GM23338 (cell line): ENCODE data around the gene NKAIN2. TPM values are rescaled to one million over a fixed set of nuclear protein-coding genes. Genes with fewer than 3 reads are reported as not detected.

Source experiments
- ATAC-seq: fragments of 200-7000 bp; cut with Tn5 transposase; 3 replicates; pipeline ENCODE4 v1.9.1; 2020
- DNase-seq: peaks from one replicate; pipeline ENCODE4 v3.0.0-alpha.2; 2015; ENCODE audit warnings: low spot score
- H2AFZ ChIP-seq: fragments of 200-600 bp; sonication (generic); 2 replicates; pipeline ENCODE4 v1.8.0; 2016; ENCODE audit warnings: antibody characterized with exemption, mild to moderate bottlenecking, moderate library complexity
- H3F3A ChIP-seq: fragments of 200-600 bp; sonication (generic); replicated peaks from 2 replicates; pipeline ENCODE4 v1.8.0; 2017; ENCODE audit warnings: antibody characterized with exemption, mixed run types, low read depth
- H3K27ac ChIP-seq: fragments of 200-600 bp; sonication (generic); 2 replicates; pipeline ENCODE4 v1.6.1; 2016; ENCODE audit warnings: low read depth
- H3K27me3 ChIP-seq: fragments of 200-600 bp; sonication (generic); 2 replicates; pipeline ENCODE4 v1.8.0; 2016; ENCODE audit warnings: mild to moderate bottlenecking, mixed run types, moderate library complexity; ENCODE audit not compliant: insufficient read depth
- H3K36me3 ChIP-seq: fragments of 200-600 bp; sonication (generic); 2 replicates; pipeline ENCODE4 v1.8.0; 2016; ENCODE audit warnings: mild to moderate bottlenecking; ENCODE audit not compliant: insufficient read depth
- H3K4me1 ChIP-seq: fragments of 200-600 bp; sonication (generic); 2 replicates; pipeline ENCODE4 v1.8.0; 2016; ENCODE audit warnings: mild to moderate bottlenecking, moderate library complexity; ENCODE audit not compliant: insufficient read depth
- H3K4me2 ChIP-seq: fragments of 200-600 bp; sonication (generic); 2 replicates; pipeline ENCODE4 v1.7.1; 2017; ENCODE audit warnings: mixed run types
- H3K4me3 ChIP-seq: fragments of 200-600 bp; sonication (generic); 2 replicates; pipeline ENCODE4 v1.6.1; 2016; ENCODE audit warnings: mixed run types
- H3K79me2 ChIP-seq: fragments of 200-600 bp; sonication (generic); replicated peaks from 2 replicates; pipeline ENCODE4 v1.8.0; 2017; ENCODE audit warnings: mild to moderate bottlenecking; ENCODE audit not compliant: insufficient read depth
- H3K9me2 ChIP-seq: fragments of 200-600 bp; sonication (generic); 2 replicates; pipeline ENCODE4 v1.8.0; 2017; ENCODE audit not compliant: insufficient read depth
- H4K20me1 ChIP-seq: fragments of 200-600 bp; sonication (generic); replicated peaks from 2 replicates; pipeline ENCODE4 v1.8.0; 2017; ENCODE audit warnings: mild to moderate bottlenecking; ENCODE audit not compliant: insufficient read depth
- H3K27ac Mint-ChIP-seq: 2 replicates; pipeline ENCODE4 v1.8.0; 2020; ENCODE audit warnings: inconsistent platforms, mild to moderate bottlenecking, moderate library complexity, mixed read lengths
- H3K27me3 Mint-ChIP-seq: 3 replicates; pipeline ENCODE4 v1.8.0; 2022; ENCODE audit warnings: low read depth, mild to moderate bottlenecking, moderate library complexity, mixed read lengths, inconsistent platforms; ENCODE audit not compliant: insufficient read depth, poor library complexity
- H3K36me3 Mint-ChIP-seq: 3 replicates; pipeline ENCODE4 v1.8.0; 2021; ENCODE audit warnings: low read depth, mild to moderate bottlenecking, inconsistent platforms, moderate library complexity, mixed read lengths
- H3K4me1 Mint-ChIP-seq: 3 replicates; pipeline ENCODE4 v1.8.0; 2020; ENCODE audit warnings: mild to moderate bottlenecking, inconsistent platforms, mixed read lengths
- H3K4me3 Mint-ChIP-seq: 3 replicates; pipeline ENCODE4 v1.8.0; 2021; ENCODE audit warnings: moderate library complexity, mild to moderate bottlenecking, inconsistent platforms, mixed read lengths
- H3K9me3 Mint-ChIP-seq: 3 replicates; pipeline ENCODE4 v1.8.0; 2020; ENCODE audit warnings: moderate library complexity, mild to moderate bottlenecking, inconsistent platforms, mixed read lengths
- CREB1 ChIP-seq: fragments of 250-450 bp; sonication (Bioruptor Pico); IDR thresholded peaks from 2 replicates; pipeline ENCODE4 v1.5.0; 2020; ENCODE audit warnings: low read depth, mild to moderate bottlenecking, moderate library complexity
- EZH2 ChIP-seq: fragments of 200-600 bp; sonication (generic); IDR thresholded peaks from one replicate; pipeline ENCODE4 v1.8.0; 2017; ENCODE audit warnings: antibody characterized with exemption, mild to moderate bottlenecking, low read depth; ENCODE audit not compliant: unreplicated experiment
- EZH2phosphoT487 ChIP-seq: fragments of 200-600 bp; sonication (generic); IDR thresholded peaks from one replicate; pipeline ENCODE4 v1.8.1; 2018; ENCODE audit warnings: antibody characterized with exemption; ENCODE audit not compliant: unreplicated experiment
- JUNB ChIP-seq: IDR thresholded peaks from one replicate; pipeline ENCODE4 v1.6.1; 2016; ENCODE audit warnings: antibody characterized with exemption; ENCODE audit not compliant: unreplicated experiment
- NANOG ChIP-seq: IDR thresholded peaks from 2 replicates; pipeline ENCODE4 v1.6.1; 2016; ENCODE audit warnings: antibody characterized with exemption, borderline replicate concordance
- POLR2AphosphoS5 ChIP-seq: IDR thresholded peaks from 2 replicates; pipeline ENCODE4 v1.6.1; 2016; ENCODE audit warnings: antibody characterized with exemption, low read depth
- STAT1 ChIP-seq: IDR thresholded peaks from one replicate; pipeline ENCODE4 v1.6.1; 2016; ENCODE audit warnings: antibody characterized with exemption; ENCODE audit not compliant: unreplicated experiment
- ZNF114 ChIP-seq: fragments of 250-450 bp; sonication (Bioruptor Pico); IDR thresholded peaks from 2 replicates; pipeline ENCODE4 v1.5.0; 2020; ENCODE audit warnings: mild to moderate bottlenecking, moderate library complexity
- ZNF331 ChIP-seq: fragments of 250-450 bp; sonication (Bioruptor Pico); IDR thresholded peaks from 2 replicates; pipeline ENCODE4 v1.5.0; 2020; ENCODE audit warnings: low read depth, mild to moderate bottlenecking, moderate library complexity
- polyA plus RNA-seq: library from polyadenylated mRNA; unstranded; fragments of >200 nt; fragmentation: Nextera tagmentation; extraction: Ambion mirVana; gene quantifications from 2 replicates; pipeline ENCODE4 v1.2.1, GENCODE V29; 2016
- total RNA-seq: library from RNA; depleted of rRNA; stranded (reverse); fragments of >200 nt; shearing (Covaris generic); gene quantifications from 2 replicates; pipeline ENCODE4 v1.2.3, GENCODE V29; 2014
- TF ChIP-seq, protein P1 (sequence below), 2 experiments: fragments of 200-600 bp in 1 of 2; sonication (generic) in 1 of 2; conservative IDR thresholded peaks; 2 replicates each; pipeline versions ENCODE4 v1.5.1 to v1.6.1; 2016 to 2017; ENCODE audit warnings: antibody characterized with exemption in 2 of 2, low read depth in 2 of 2, mild to moderate bottlenecking in 2 of 2, moderate library complexity in 1 of 2
- TF ChIP-seq, protein P2 (sequence below): fragments of 250-450 bp; sonication (Bioruptor Pico); IDR thresholded peaks from 2 replicates; pipeline ENCODE4 v1.5.0; 2020; ENCODE audit warnings: mild to moderate bottlenecking, moderate library complexity
- TF ChIP-seq, protein P3 (sequence below): IDR thresholded peaks from 2 replicates; pipeline ENCODE4 v1.6.1; 2016; ENCODE audit warnings: antibody characterized with exemption
- TF ChIP-seq, protein P4 (sequence below): IDR thresholded peaks from one replicate; pipeline ENCODE4 v1.6.1; 2018; ENCODE audit warnings: antibody characterized with exemption; ENCODE audit not compliant: unreplicated experiment

The NKAIN2 gene
- total and polyA plus RNA-seq, 2 experiments from 2014 or later, result 0.39 to 1.1 TPM

DNA sequence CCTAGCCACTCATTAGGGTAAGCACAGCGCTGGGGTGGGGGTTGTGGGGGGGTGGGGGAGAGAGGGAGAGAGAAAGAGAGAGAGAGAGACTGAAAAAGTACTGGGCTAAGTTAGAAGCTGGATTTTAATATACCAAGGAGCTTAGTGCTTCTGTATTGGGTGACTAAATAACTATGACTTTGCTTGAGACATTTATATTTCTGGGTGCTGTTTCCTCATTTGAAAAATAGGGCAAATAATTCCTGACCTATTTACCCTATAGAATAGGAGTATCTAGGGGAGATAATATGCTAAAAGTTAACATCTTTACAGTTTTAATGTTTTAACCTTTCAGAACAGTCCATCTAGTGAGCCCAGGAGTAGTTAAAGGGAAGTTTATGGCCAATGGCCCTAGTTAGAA, 7.7 kb downstream of the NKAIN2 start:
- H3K9me2 ChIP-seq, result no peaks in the 10 kb centered on the region
- no peaks in the 10 kb centered on the region for H3K79me2 ChIP-seq
- no peak overlapping the region for H3K27ac Mint-ChIP-seq
- no peak overlapping the region for H3K4me3 ChIP-seq
- no peak overlapping the region for H3K27ac ChIP-seq
- no peak overlapping the region for H3K4me3 Mint-ChIP-seq
- TF ChIP-seq EZH2 (no peak), EZH2phosphoT487 (no peak), ZNF114 (CRISPR knock-in tag) (no peak), STAT1 (no peak), CREB1 (no peak), ZNF331 (no peak), NANOG (no peak), JUNB (no peak), POLR2AphosphoS5 (no peak)
- TF ChIP-seq, protein P1, sequence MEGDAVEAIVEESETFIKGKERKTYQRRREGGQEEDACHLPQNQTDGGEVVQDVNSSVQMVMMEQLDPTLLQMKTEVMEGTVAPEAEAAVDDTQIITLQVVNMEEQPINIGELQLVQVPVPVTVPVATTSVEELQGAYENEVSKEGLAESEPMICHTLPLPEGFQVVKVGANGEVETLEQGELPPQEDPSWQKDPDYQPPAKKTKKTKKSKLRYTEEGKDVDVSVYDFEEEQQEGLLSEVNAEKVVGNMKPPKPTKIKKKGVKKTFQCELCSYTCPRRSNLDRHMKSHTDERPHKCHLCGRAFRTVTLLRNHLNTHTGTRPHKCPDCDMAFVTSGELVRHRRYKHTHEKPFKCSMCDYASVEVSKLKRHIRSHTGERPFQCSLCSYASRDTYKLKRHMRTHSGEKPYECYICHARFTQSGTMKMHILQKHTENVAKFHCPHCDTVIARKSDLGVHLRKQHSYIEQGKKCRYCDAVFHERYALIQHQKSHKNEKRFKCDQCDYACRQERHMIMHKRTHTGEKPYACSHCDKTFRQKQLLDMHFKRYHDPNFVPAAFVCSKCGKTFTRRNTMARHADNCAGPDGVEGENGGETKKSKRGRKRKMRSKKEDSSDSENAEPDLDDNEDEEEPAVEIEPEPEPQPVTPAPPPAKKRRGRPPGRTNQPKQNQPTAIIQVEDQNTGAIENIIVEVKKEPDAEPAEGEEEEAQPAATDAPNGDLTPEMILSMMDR (conservative IDR thresholded peaks at IDR 0.05; ENCODE audit: low read depth in 2 of 2), result no peak
- TF ChIP-seq, protein P2, sequence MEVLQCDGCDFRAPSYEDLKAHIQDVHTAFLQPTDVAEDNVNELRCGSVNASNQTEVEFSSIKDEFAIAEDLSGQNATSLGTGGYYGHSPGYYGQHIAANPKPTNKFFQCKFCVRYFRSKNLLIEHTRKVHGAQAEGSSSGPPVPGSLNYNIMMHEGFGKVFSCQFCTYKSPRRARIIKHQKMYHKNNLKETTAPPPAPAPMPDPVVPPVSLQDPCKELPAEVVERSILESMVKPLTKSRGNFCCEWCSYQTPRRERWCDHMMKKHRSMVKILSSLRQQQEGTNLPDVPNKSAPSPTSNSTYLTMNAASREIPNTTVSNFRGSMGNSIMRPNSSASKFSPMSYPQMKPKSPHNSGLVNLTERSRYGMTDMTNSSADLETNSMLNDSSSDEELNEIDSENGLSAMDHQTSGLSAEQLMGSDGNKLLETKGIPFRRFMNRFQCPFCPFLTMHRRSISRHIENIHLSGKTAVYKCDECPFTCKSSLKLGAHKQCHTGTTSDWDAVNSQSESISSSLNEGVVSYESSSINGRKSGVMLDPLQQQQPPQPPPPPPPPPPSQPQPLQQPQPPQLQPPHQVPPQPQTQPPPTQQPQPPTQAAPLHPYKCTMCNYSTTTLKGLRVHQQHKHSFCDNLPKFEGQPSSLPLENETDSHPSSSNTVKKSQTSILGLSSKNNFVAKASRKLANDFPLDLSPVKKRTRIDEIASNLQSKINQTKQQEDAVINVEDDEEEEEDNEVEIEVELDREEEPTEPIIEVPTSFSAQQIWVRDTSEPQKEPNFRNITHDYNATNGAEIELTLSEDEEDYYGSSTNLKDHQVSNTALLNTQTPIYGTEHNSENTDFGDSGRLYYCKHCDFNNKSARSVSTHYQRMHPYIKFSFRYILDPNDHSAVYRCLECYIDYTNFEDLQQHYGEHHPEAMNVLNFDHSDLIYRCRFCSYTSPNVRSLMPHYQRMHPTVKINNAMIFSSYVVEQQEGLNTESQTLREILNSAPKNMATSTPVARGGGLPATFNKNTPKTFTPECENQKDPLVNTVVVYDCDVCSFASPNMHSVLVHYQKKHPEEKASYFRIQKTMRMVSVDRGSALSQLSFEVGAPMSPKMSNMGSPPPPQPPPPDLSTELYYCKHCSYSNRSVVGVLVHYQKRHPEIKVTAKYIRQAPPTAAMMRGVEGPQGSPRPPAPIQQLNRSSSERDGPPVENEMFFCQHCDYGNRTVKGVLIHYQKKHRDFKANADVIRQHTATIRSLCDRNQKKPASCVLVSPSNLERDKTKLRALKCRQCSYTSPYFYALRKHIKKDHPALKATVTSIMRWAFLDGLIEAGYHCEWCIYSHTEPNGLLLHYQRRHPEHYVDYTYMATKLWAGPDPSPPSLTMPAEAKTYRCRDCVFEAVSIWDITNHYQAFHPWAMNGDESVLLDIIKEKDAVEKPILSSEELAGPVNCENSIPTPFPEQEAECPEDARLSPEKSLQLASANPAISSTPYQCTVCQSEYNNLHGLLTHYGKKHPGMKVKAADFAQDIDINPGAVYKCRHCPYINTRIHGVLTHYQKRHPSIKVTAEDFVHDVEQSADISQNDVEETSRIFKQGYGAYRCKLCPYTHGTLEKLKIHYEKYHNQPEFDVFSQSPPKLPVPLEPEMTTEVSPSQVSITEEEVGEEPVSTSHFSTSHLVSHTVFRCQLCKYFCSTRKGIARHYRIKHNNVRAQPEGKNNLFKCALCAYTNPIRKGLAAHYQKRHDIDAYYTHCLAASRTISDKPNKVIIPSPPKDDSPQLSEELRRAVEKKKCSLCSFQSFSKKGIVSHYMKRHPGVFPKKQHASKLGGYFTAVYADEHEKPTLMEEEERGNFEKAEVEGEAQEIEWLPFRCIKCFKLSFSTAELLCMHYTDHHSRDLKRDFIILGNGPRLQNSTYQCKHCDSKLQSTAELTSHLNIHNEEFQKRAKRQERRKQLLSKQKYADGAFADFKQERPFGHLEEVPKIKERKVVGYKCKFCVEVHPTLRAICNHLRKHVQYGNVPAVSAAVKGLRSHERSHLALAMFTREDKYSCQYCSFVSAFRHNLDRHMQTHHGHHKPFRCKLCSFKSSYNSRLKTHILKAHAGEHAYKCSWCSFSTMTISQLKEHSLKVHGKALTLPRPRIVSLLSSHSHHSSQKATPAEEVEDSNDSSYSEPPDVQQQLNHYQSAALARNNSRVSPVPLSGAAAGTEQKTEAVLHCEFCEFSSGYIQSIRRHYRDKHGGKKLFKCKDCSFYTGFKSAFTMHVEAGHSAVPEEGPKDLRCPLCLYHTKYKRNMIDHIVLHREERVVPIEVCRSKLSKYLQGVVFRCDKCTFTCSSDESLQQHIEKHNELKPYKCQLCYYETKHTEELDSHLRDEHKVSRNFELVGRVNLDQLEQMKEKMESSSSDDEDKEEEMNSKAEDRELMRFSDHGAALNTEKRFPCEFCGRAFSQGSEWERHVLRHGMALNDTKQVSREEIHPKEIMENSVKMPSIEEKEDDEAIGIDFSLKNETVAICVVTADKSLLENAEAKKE (CRISPR knock-in tag), result no peak
- TF ChIP-seq, protein P3, sequence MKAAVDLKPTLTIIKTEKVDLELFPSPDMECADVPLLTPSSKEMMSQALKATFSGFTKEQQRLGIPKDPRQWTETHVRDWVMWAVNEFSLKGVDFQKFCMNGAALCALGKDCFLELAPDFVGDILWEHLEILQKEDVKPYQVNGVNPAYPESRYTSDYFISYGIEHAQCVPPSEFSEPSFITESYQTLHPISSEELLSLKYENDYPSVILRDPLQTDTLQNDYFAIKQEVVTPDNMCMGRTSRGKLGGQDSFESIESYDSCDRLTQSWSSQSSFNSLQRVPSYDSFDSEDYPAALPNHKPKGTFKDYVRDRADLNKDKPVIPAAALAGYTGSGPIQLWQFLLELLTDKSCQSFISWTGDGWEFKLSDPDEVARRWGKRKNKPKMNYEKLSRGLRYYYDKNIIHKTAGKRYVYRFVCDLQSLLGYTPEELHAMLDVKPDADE, result no peak
- TF ChIP-seq, protein P4, sequence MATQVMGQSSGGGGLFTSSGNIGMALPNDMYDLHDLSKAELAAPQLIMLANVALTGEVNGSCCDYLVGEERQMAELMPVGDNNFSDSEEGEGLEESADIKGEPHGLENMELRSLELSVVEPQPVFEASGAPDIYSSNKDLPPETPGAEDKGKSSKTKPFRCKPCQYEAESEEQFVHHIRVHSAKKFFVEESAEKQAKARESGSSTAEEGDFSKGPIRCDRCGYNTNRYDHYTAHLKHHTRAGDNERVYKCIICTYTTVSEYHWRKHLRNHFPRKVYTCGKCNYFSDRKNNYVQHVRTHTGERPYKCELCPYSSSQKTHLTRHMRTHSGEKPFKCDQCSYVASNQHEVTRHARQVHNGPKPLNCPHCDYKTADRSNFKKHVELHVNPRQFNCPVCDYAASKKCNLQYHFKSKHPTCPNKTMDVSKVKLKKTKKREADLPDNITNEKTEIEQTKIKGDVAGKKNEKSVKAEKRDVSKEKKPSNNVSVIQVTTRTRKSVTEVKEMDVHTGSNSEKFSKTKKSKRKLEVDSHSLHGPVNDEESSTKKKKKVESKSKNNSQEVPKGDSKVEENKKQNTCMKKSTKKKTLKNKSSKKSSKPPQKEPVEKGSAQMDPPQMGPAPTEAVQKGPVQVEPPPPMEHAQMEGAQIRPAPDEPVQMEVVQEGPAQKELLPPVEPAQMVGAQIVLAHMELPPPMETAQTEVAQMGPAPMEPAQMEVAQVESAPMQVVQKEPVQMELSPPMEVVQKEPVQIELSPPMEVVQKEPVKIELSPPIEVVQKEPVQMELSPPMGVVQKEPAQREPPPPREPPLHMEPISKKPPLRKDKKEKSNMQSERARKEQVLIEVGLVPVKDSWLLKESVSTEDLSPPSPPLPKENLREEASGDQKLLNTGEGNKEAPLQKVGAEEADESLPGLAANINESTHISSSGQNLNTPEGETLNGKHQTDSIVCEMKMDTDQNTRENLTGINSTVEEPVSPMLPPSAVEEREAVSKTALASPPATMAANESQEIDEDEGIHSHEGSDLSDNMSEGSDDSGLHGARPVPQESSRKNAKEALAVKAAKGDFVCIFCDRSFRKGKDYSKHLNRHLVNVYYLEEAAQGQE, result no peak
- no peaks in the 10 kb centered on the region for H4K20me1 ChIP-seq
- peaks cover 5% of the 10 kb centered on the region for H3K27me3 ChIP-seq
- H2AFZ ChIP-seq, result no peak overlapping the region
- H3K4me1 Mint-ChIP-seq, result peaks cover 9% of the 10 kb centered on the region; the same call in 1 of the 3 replicates
- H3K36me3 ChIP-seq, result no peaks in the 10 kb centered on the region
- no peaks in the 10 kb centered on the region for H3F3A ChIP-seq
- no peaks in the 10 kb centered on the region for H3K9me3 Mint-ChIP-seq
- H3K4me1 ChIP-seq, result no peaks in the 10 kb centered on the region; the same call in 1 of the 2 replicates
- no peak overlapping the region for H3K4me2 ChIP-seq
- no peaks in the 10 kb centered on the region for H3K27me3 Mint-ChIP-seq
- ATAC-seq (no peak), DNase-seq (no peak)
- H3K36me3 Mint-ChIP-seq, result no peaks in the 10 kb centered on the region
